ENCODE data around the gene KCNK13. TPM values are rescaled to one million over a fixed set of nuclear protein-coding genes. Genes with fewer than 3 reads are reported as not detected.
A peak's percentile ranks its signal among the peaks of the same experiment; 100 is the strongest.

KCNK13 gene
- total RNA-seq, 1 donor from 2014 or later: not detected

- DNase-seq (ENCODE audit: low spot score): no peak
- Mint-ChIP-seq H3K4me1 (ENCODE audit: low read depth) (peaks cover 4% of the 10 kb centered on the region), H3K9me3 (ENCODE audit: low read depth) (peaks cover 12% of the 10 kb centered on the region), H3K27me3 (ENCODE audit: low read depth) (peaks cover 78% of the 10 kb centered on the region), H3K27ac (ENCODE audit: unreplicated experiment) (no peak overlapping the region), H3K36me3 (ENCODE audit: low read depth) (peaks cover 4% of the 10 kb centered on the region), H3K4me3 (ENCODE audit: unreplicated experiment) (no peak overlapping the region)
- TF ChIP-seq CTCF (IDR thresholded peaks at IDR 0.05): no peak
Observed at GRCh38 chr14:90054803-90055202, 7.0 kb upstream of the KCNK13 start.

GRCh38 chr14:90056826-90057225, 5.0 kb upstream of the KCNK13 start:
- DNase-seq (ENCODE audit: low spot score): no peak
- H3K4me1 Mint-ChIP-seq (ENCODE audit: low read depth): peaks cover 7% of the 10 kb centered on the region
- peaks cover 4% of the 10 kb centered on the region for H3K36me3 Mint-ChIP-seq (ENCODE audit: low read depth)
- H3K9me3 Mint-ChIP-seq (ENCODE audit: low read depth): peaks cover 12% of the 10 kb centered on the region
- no peak overlapping the region for H3K4me3 Mint-ChIP-seq (ENCODE audit: unreplicated experiment)
- no peak overlapping the region for H3K27ac Mint-ChIP-seq (ENCODE audit: unreplicated experiment)
- H3K27me3 Mint-ChIP-seq (ENCODE audit: low read depth): peaks cover 69% of the 10 kb centered on the region
- no peak for TF ChIP-seq CTCF (IDR thresholded peaks at IDR 0.05)

GRCh38 chr14:90058876-90059458, 2.8 kb upstream of the KCNK13 start:
- Mint-ChIP-seq H3K27me3 (ENCODE audit: low read depth) (peaks cover 70% of the 10 kb centered on the region), H3K27ac (ENCODE audit: unreplicated experiment) (no peak overlapping the region), H3K36me3 (ENCODE audit: low read depth) (peaks cover 4% of the 10 kb centered on the region), H3K4me3 (ENCODE audit: unreplicated experiment) (no peak overlapping the region), H3K4me1 (ENCODE audit: low read depth) (peaks cover 13% of the 10 kb centered on the region), H3K9me3 (ENCODE audit: low read depth) (peaks cover 12% of the 10 kb centered on the region)
- DNase-seq (ENCODE audit: low spot score): no peak
- TF ChIP-seq CTCF (IDR thresholded peaks at IDR 0.05): no peak

DNA sequence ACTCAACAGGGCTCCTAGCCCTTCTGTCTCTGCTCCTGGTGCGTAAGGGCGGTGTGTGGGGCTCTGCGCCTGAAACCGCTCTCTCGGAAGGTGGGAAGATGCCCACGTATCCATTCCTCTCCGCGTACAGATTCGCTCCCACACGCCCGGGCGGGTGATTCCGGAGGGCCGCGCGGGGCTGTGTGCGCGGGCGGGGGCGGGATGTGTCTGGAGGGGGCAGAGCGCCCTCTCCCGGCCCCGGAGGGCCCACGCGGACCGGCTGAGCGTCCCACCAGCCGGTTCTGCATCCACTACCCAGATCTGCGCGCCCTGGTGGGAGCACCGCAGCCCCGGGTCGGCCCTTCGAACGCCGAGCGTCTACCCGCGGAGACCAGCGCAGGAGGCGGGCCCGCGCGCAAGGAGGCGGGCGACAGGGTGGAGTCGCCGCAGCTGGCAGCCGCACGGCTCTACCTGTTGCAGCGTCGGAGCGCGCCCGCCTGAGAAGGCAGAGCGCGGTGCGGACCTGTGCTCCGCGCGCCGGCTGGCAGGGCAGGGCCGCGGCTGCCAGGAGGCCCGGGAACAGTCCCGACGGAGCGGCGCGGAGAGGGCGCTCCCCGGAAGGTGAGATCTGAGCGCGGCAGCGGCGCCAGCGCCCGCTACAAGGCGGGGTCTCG, 1.4 kb upstream of the KCNK13 start:
- no peak for DNase-seq (ENCODE audit: low spot score)
- Mint-ChIP-seq H3K4me3 (ENCODE audit: unreplicated experiment) (peak overlapping the region; percentile 68), H3K9me3 (ENCODE audit: low read depth) (peaks cover 12% of the 10 kb centered on the region), H3K36me3 (ENCODE audit: low read depth) (peaks cover 4% of the 10 kb centered on the region), H3K27me3 (ENCODE audit: low read depth) (peaks cover 68% of the 10 kb centered on the region), H3K27ac (ENCODE audit: unreplicated experiment) (no peak overlapping the region), H3K4me1 (ENCODE audit: low read depth) (peaks cover 13% of the 10 kb centered on the region)
- TF ChIP-seq CTCF (IDR thresholded peaks at IDR 0.05): peak; percentile 83

GRCh38 chr14:90060965-90061684, 669 bp upstream of the KCNK13 start:
- DNase-seq (ENCODE audit: low spot score): no peak
- TF ChIP-seq CTCF (IDR thresholded peaks at IDR 0.05): no peak
- H3K27me3 Mint-ChIP-seq (ENCODE audit: low read depth): peaks cover 66% of the 10 kb centered on the region
- H3K36me3 Mint-ChIP-seq (ENCODE audit: low read depth): peaks cover 4% of the 10 kb centered on the region
- H3K4me3 Mint-ChIP-seq (ENCODE audit: unreplicated experiment): peak overlapping the region; percentile 20
- peaks cover 13% of the 10 kb centered on the region for H3K4me1 Mint-ChIP-seq (ENCODE audit: low read depth)
- no peak overlapping the region for H3K27ac Mint-ChIP-seq (ENCODE audit: unreplicated experiment)
- peaks cover 12% of the 10 kb centered on the region for H3K9me3 Mint-ChIP-seq (ENCODE audit: low read depth)
